ENCODE measurements around the gene P2RY8. TPM values are rescaled to one million over a fixed set of nuclear protein-coding genes. Genes with fewer than 3 reads are reported as not detected.

P2RY8 gene
- total RNA-seq, 1 donor from 2014 or later = not detected

DNA sequence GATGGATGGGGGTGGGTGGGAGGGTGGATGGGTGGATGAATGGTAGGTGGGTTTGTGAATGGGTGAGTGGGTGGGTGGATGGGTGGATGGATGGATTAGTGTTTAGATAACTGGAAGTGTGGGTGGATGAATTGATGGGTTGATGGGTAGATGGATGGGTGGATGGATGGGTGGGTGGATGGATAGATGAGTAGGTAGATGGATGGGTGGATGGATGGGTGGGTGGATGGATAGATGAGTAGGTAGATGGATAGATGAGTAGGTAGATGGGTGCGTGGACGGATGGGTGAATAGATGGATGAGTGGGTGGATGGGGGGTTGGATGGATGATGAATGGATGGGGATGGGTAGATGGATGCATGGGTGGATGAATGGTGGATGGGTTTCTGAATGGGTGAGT, 64.0 kb downstream of the P2RY8 start:
- H3K4me1 Mint-ChIP-seq (ENCODE audit: unreplicated experiment) = no peaks in the 10 kb centered on the region
- H3K27me3 Mint-ChIP-seq (ENCODE audit: unreplicated experiment) = peaks cover 4% of the 10 kb centered on the region

DNA sequence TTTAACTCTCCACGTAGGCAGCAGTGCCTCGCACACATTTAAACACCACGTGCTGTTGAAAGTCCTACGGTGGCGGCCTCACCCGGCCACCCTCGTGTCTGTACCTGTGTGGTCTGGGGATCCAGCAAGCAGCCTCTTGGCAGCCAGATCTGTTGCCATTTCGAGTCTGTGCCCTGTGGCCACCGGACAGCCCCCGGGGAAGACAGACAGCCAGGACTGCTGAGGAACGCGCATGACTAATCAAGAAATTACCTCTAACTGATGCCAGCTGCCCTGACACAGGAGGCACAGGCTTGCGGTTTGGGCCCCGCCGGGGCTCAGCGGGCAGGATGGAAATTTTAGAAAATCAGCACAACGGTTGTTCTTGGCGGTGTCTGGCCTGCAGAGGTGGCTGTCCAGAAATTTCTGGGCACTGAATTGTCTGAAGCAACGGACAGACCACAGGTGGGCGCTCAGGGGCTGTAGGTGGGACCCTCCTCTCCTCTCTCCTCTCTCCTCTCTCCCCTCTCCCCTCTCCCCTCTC, 68.7 kb downstream of the P2RY8 start:
- Mint-ChIP-seq H3K4me1 (ENCODE audit: unreplicated experiment) (no peaks in the 10 kb centered on the region), H3K4me3 (ENCODE audit: unreplicated experiment) (no peak overlapping the region), H3K27ac (ENCODE audit: unreplicated experiment) (no peak overlapping the region), H3K27me3 (ENCODE audit: unreplicated experiment) (peaks cover 11% of the 10 kb centered on the region), H3K9me3 (ENCODE audit: unreplicated experiment) (peaks cover 15% of the 10 kb centered on the region), H3K36me3 (ENCODE audit: low read depth, unreplicated experiment) (peaks cover 7% of the 10 kb centered on the region)
- TF ChIP-seq CTCF (IDR thresholded peaks at IDR 0.05; ENCODE audit: unreplicated experiment) = no peak
- no peak for DNase-seq (ENCODE audit: low spot score)

More for the DNA sequence above, 64.0 kb downstream of the P2RY8 start:
- Mint-ChIP-seq H3K4me3 (ENCODE audit: unreplicated experiment) (no peak overlapping the region), H3K27ac (ENCODE audit: unreplicated experiment) (no peak overlapping the region), H3K36me3 (ENCODE audit: low read depth, unreplicated experiment) (peaks cover 13% of the 10 kb centered on the region), H3K9me3 (ENCODE audit: unreplicated experiment) (peaks cover 21% of the 10 kb centered on the region)
- no peak for DNase-seq (ENCODE audit: low spot score)
- no peak for TF ChIP-seq CTCF (IDR thresholded peaks at IDR 0.05; ENCODE audit: unreplicated experiment)

GRCh38 chrX:1466971-1467561, 69.9 kb downstream of the P2RY8 start:
- no peak for TF ChIP-seq CTCF (IDR thresholded peaks at IDR 0.05; ENCODE audit: unreplicated experiment)
- no peak overlapping the region for H3K27ac Mint-ChIP-seq (ENCODE audit: unreplicated experiment)
- peaks cover 12% of the 10 kb centered on the region for H3K27me3 Mint-ChIP-seq (ENCODE audit: unreplicated experiment)
- no peak overlapping the region for H3K4me3 Mint-ChIP-seq (ENCODE audit: unreplicated experiment)
- no peaks in the 10 kb centered on the region for H3K4me1 Mint-ChIP-seq (ENCODE audit: unreplicated experiment)
- DNase-seq (ENCODE audit: low spot score) = no peak
- H3K36me3 Mint-ChIP-seq (ENCODE audit: low read depth, unreplicated experiment) = peaks cover 8% of the 10 kb centered on the region
- H3K9me3 Mint-ChIP-seq (ENCODE audit: unreplicated experiment) = peaks cover 12% of the 10 kb centered on the region

DNA sequence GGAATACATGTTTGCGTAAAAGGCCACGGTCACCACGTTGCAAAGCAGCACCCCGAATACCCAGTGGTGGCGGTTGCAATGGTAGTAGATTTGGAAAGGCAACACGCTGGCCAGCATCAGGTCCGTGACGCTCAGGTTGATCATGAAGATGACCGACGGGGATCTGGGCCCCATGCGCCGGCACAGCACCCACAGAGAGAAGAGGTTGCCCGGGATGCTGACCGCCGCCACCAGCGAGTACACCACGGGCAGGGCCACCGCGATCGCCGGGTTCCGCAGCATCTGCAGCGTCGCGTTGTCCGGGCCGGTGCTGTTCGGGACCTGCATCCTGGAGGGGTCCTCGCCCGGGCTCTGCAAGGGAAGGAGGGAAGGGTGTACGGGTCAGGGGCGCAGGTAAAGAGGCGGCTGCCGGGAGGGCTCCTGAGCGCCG, 70.7 kb downstream of the P2RY8 start:
- H3K9me3 Mint-ChIP-seq (ENCODE audit: unreplicated experiment) = peaks cover 5% of the 10 kb centered on the region
- H3K27me3 Mint-ChIP-seq (ENCODE audit: unreplicated experiment) = peaks cover 12% of the 10 kb centered on the region
- H3K4me3 Mint-ChIP-seq (ENCODE audit: unreplicated experiment) = no peak overlapping the region
- TF ChIP-seq CTCF (IDR thresholded peaks at IDR 0.05; ENCODE audit: unreplicated experiment) = no peak
- H3K36me3 Mint-ChIP-seq (ENCODE audit: low read depth, unreplicated experiment) = peaks cover 4% of the 10 kb centered on the region
- no peak for DNase-seq (ENCODE audit: low spot score)
- H3K27ac Mint-ChIP-seq (ENCODE audit: unreplicated experiment) = no peak overlapping the region
- H3K4me1 Mint-ChIP-seq (ENCODE audit: unreplicated experiment) = no peaks in the 10 kb centered on the region
